GM10847 (cell line): ENCODE data around the gene GAL3ST3.

Source experiments
- POLR2A ChIP-seq: IDR thresholded peaks from 2 replicates; pipeline ENCODE4 v1.6.1; 2011; ENCODE audit not compliant: insufficient read length; ENCODE audit errors: extremely low read depth

The GAL3ST3 gene

DNA sequence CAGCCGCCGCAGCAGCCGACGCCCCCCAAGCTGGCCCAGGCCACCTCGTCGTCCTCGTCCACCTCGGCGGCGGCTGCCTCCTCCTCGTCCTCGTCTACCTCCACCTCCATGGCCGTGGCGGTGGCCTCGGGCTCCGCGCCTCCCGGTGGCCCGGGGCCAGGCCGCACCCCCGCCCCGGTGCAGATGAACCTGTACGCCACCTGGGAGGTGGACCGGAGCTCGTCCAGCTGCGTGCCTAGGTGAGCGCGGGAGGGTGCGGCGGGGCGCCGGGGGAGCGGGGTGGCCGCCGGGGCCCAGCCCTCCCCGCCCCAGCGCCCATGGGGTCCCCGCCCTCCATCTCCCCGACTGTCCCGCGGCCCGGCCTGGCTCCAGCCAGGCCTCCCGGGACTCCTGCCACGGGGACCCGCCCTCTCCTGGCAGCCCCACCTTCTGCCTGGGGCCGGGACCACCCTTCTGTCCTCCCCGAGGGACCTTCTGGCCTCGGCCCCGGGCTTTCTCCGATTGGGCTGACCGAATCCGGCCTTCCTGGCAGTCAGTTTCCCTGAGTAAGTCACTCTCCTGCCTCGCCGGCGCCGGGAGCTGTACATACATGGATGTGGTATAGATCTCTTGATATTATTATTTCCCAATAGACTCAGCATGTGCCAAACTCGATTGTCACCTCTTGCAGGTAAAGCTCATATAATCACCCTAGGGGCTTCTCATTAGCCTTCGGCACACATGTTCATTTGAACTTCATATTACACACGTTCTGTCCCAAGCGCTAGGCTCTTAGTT lies 21.8 kb upstream of the GAL3ST3 start:
- TF ChIP-seq POLR2A = no peak

DNA sequence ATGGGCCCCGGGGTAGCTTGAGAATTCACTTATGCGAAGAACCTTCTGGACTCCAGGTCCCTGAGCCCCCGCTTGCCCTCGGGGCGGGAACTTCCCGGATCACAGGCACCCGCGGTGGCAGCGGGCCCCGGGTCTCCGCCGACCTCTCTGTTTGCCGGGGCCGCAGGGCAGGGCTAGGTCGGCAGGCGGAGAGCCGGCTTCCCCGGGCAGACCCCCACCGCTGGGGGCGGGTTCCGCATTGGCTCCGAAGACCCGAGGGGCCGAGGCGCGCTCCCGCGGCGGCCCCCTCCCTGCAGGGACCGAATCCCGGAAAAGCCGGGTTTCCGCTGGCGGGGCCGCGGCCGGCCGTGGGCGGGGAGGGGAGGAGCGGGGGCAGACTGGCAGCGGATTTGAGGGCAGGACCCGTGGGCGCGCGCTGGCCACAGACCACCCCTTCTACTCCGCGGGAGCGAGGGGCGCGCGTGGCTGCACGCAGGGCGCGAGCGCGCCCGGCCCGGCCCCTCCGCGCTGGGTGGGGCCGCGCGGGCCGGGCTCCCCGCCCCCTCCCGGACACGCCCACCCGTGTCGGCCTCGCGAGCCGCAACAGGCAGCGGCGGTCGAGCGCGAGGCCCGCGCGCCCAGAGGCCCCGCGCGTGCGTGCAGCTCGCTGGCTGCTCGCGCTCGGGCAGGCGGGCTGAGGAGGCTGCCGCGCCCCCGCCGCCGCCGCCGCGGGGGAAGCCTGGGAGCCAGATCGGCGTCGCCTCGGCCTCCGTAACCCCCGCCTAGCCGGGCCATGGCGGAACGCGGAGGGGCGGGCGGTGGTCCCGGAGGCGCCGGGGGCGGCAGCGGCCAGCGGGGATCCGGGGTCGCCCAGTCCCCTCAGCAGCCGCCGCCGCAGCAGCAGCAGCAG lies 21.0 kb upstream of the GAL3ST3 start, which contains the start of gene PACS1:
Gene PACS1, plus strand, starts transcription at position 558 of the 889 bp plus-strand sequence. Its CDS starts 215 bp downstream, at position 773.
- TF ChIP-seq POLR2A = peak; percentile 37

DNA sequence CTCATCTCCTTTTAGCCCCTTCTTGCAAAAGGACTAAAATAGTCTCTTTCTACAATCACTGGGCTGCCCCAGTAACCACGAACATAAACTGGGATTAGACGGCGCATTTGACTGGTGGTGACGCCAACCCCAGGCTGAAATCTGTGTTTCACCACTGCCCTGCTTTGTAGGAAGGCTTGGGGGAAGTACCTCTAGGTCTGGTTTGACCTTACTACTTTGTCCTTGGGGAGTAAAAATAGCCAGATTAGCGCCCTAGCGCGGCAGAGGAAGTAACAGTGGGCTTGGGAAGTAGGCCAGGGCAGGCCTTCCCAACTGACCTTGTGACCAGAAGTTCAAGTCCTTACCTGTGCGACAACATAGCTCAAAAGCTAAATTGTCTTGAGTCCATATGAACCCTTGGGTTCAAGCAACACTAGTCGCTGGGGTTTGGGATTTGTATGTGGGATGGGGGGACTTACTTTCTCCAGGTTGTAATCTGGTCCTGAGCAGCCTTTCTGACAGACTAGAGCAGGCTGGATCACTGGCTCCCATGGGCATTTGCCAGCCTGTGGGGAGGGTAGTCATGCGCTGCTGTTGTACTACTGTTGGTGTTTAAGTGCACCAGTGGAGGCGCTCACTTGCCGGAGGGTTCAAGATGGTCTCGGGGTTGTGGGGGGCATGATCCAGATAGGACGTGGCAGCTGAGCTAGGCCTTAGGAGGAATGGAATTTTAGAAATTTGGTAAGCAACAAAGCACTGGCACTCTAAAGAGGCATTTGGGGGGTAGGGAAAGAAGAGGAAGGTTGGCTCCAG lies 20.2 kb upstream of the GAL3ST3 start:
- TF ChIP-seq POLR2A = no peak

DNA sequence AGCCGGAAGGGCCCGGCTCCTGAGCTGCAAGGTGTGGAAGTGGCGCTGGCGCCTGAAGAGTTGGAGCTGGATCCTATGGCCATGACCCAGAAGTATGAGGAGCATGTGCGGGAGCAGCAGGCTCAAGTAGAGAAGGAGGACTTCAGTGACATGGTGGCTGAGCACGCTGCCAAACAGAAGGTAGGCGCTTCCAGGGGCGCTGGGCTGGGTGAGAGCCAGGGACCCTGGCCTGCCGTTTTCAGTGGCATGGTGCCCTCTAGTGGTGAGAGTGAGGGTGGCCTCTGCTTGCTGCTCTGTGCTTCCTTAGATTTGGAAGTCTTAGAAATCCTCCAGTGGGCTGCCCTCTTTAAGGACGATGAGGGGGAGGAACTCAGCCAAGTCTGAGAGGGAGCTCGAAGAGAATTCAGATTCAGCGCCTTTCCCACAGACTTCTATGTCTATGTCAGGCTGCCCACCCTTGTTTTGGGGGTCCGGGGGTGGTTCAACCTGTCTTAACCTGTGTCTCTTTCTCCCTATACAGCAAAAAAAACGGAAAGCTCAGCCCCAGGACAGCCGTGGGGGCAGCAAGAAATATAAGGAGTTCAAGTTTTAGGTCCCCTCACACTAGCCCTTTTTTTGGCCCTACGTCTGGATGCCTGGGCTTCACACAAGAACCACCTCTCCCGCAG lies 19.3 kb upstream of the GAL3ST3 start:
- no peak for TF ChIP-seq POLR2A

DNA sequence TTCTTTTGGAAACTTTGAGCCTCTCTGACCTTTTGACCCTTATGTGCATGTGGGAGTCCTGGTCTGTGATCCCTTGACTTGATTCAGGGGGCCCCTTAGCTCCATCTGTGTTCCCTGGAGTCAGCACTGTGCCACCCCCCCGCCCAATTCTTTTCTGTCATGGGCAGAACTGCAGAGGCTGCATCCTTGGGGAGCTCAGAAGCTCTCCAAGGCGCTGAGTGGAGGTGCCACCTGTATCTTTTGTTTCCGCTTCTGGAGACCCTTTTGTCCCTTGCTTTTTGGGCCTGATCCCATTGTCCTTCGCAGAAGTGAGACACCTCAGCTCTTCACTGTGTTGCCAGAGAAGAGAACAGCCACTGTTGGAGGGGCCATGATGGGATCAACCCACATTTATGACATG lies 18.7 kb upstream of the GAL3ST3 start:
- no peak for TF ChIP-seq POLR2A

DNA sequence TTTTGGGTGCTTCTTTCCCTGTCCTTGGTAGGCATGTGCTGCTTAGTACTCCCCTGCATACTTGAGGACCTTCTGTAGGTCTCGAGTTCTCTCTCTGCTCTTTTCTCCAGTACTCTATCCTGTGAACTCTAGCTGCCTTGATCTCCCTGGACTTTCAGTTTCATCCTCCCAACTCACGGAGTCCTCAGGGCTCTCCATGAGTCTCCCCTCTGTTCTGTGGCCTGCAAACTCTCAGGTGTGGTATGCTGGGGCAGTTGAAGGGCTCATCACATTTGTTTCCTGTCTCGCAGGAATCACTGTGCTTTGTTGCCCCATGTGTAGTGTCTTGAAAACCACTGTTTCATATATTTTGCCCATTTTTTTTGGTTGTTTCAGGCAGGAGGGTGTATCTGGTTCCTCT lies 17.8 kb upstream of the GAL3ST3 start:
- no peak for TF ChIP-seq POLR2A

DNA sequence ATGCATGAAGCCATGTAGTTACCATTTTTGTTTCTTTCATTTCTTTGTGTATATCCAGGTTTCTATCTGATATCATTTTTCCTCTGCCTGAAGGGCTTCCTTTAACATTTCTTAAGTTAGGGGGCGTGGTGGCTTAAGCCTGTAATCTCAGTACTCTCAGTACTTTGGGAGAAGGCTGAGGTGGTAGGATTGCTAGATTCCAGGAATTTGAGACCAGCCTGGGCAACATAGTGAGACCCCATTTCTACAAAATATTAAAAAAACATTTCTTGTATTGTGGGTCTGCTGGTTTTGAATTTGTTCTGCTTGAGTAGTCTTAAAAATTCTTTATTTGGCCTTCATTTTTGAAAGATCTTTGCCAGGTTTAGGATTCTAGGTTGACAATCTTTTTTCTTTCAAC lies 15.6 kb upstream of the GAL3ST3 start:
- TF ChIP-seq POLR2A = no peak

DNA sequence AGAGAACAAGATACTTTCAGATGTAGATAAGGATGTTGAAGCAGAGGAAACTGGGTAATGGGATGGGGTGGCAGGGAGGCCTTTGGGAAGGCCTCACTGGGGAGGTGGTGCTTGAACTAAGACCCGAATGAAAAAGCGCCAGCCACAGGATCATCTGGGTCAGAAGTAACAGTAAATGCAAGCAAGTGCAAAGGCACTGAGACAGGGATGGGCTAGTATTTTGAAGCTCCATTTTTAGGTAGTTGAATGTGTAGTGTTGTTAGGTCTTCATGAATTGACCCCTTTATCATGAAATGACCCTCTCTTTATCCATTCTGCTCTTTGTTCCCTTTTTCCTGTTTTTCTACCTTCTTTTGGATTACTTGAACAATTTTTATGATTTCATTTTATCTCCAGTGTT lies 14.9 kb upstream of the GAL3ST3 start:
- TF ChIP-seq POLR2A = no peak

DNA sequence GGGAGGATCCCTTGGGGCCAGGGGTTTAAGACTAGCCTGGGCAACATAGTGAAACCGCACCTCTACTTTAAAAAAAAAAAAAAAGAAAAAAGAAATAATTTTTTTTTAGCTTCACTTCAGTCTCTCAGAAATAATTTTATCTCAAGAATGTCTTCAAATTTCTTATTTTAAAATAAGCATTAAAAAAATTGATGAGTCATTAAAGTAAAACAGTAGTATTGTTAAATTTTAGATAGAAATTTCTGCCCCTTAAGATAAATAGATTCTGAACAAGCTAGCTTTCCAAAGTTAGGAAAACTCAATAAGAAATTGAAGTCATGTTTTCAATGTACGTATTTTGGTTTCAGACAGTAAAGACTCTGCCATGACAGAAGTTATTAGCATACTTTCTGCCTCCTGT lies 13.4 kb upstream of the GAL3ST3 start:
- no peak for TF ChIP-seq POLR2A

DNA sequence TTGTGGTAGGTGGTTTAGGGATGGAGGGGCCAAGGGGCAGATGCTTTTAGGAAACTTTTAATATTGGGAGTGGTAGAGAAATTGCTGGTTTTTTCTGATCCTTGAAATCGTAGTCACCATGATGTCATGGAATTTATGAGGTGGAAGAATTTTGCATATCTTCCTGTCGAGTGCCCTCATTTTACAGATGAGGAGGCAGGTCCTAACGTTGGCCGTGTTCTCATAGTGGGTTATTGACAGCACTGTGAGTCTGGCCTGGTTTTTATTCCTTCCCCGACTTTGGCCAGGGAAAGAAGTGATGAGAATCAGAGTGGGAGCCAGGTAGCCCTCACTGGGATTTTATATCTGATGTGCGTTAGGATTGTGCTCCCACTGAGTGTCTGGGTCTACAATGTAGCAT lies 12.3 kb upstream of the GAL3ST3 start:
- TF ChIP-seq POLR2A = no peak

DNA sequence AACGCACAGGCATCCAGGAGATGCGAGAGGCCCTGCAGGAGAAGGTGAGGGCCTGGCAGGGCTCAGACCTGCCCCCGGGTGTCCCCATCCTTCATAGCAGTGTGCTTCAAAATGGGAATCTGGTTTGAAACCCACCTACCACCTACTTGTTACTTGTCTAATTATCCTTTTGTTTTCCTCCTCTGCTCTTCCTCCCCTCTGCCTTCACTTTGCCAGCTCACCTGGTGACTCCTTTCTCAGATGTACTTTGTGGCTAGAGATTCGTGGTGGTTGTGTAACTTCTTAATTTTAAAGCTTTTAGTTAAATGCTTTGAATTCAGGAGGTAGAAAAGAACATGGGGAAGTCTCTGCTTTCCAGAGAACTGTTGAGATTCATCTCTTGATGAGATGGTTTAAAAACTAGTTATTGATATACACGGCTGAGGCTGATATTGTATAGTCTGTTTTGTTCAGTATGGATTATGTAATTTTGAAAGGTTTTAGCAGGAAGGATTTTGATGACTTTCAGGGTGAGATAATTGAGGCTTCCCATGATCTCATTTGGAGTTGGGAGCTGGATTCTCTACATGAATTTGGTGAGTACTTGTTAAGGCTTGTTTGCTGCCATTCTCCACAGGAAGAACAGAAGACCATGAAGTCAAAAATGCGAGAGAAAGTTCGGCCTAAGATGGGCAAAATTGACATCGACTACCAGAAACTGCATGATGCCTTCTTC lies 11.2 kb upstream of the GAL3ST3 start:
- TF ChIP-seq POLR2A = no peak

DNA sequence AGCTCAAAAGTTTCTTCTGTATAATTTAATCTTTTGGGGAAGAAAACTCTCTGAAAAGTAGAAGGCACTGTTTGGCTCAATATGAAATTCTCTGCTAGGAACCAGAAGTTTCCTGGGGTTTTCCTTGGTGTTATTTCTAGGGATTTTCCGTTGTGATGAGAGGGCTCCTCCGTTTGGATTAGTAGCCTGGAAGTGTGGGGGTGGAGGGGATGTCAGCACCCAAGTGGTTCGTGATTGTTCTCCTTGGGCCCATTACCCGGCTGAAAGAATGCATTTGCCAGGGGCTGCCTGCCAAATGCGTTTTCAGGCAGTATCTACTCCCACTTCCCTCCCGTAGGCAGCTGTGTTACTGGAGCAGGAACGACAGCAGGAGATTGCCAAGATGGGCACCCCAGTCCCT lies 7.5 kb upstream of the GAL3ST3 start:
- no peak for TF ChIP-seq POLR2A

DNA sequence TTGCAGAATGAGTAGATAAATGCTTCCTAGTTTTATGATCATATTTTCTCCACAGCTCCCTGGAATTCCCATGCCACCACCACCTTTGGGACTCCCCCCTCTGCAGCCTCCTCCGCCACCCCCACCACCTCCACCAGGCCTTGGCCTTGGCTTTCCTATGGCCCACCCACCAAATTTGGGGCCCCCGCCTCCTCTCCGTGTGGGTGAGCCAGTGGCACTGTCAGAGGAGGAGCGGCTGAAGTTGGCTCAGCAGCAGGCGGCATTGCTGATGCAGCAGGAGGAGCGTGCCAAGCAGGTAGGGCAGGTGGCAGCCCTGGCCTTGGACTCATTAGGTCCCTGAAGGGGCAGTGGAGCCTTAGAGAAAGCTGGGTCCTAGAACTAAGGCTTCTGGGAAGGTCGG lies 6.1 kb upstream of the GAL3ST3 start:
- no peak for TF ChIP-seq POLR2A

DNA sequence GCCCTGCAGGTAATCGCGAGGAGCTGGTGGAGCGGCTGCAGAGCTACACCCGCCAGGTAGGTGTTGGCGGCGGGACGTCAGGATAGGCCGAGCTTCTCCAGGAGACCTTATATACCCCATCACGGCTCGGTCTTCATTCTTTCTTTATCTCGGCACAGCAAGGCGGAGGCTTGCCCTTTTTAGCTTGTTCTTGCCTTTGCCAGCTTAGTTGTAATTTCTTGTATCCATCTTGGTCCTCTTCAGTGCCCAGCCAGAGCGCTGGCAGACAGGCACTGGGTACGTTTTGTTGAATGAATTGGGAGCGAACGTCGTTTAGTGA lies 3.7 kb upstream of the GAL3ST3 start:
- no peak for TF ChIP-seq POLR2A

DNA sequence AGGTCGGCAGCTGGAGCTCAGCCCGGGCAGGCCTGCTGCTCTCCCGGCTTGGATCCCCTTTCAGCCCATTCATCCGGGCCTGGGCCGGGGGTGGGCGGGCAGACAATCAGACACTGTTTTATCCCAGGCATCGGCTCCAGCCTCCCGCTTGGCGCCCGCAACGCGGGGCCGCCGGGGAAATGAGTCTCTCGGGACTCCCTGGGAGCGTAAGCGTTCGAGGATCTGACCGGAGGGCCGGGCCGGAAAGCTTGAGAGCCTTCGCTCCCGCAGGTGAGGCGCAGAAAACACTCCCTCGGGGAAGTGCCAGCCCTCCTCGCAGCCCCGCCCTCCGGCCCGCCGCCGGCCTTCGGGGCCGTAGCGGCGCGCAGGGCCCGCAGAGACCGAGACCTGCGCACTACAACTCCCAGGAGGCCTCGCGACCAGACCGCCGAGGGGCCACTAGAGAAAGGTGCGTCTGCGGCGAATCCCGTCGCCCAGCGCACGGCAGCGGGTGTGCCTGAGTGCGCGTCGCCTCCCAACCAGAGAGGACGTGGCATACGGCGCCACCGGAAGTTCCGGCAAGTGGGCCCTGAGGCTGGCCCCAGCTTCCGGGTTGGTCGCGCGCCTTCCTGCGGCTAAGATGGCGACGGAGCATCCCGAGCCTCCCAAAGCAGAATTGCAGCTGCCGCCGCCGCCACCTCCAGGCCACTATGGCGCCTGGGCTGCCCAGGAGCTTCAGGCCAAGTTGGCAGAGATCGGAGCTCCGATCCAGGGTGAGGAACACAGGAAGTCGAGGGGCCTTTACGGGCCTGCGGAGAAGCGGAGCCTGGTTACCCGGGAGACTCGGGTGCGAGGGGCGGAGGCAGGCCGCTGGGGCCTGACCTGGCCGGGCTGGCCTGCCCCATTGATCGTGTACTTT lies 3.1 kb upstream of the GAL3ST3 start, which contains the start of gene SF3B2:
Gene SF3B2, plus strand, starts transcription at position 599 of the 898 bp plus-strand sequence. Its CDS starts 21 bp downstream, at position 620.
- TF ChIP-seq POLR2A = peak; percentile 79
